HPDE6-E6E7 (cell line): ENCODE results near the gene EPB41L2.

ENCODE experiments used
- DNase-seq: peaks from one replicate; pipeline ENCODE4 v3.0.0; 2011; ENCODE audit warnings: missing footprints; ENCODE audit errors: extremely low spot score

Gene EPB41L2

DNA sequence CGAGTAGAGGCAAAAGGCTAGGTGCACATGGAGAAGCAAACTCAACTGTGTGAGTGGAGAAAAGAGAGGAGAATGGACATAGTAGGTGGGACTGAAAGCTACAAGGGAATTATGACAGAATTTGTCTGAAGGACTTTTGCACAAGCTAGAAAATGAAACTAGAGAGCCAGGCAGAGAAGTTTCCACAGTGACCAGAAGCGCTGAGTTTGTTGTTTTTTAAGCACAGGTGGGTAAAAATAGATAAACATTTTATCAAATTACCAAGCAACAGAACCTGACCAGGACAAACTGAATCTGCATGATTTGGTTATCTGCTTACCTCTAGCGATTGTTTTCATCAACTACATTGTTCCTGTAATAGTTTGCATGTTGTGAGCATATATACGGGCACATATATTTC, 197.3 kb downstream of the EPB41L2 start:
- DNase-seq: no peak

DNA sequence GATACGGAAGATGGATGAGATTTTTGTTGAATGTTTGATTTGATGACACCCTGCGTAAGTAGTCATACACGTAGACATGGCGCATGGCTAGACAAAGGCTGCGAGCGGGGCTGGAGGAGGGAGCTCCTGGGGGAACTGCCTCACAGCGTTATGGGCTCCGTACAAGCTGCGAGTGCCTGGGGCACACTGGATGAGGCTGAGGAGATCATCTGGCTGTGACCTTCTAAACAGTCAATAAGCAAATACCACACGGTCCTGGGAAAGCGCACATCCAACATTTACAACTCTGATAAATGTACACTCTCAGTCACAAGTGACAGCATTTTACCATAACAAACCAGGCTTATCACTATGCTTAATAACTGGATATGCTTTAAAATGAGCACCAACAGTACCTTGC, 198.7 kb downstream of the EPB41L2 start:
- no peak for DNase-seq

DNA sequence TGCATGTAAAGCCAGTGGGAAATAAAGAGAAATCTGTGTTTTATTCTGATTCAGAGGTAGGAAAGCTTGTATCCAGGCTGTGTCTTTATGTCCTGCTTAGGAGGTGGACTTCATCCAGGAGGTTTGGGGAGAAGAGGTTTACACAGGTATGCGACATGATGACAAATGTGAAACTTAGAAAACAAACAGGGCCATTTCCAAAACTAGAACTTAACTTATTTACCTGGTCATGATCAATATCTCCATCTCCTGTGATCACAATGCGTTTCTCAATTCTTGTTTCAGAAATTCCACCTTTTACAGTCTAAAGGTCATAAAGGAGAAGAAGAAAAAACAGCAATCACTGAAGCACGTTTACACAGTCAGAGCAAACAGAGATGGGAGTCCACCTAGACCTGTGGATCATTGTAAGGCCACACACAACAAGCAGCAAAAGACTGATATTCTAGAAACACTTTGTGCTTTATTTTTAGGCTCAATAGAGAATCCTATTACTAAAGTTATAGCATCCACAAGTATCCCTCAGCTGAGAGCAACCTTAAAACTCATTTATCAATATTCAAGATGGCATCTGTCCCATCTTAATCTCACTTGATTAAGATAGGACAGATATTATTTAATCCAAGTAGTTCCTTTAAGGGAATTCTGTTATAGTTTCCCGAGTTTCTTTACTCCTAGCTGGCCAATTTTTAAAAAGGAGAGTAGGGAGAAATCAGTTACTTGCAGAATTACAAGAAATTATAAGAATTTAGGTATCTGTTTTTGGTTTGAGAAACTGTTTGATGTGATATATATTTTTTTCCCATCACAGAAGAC, 199.4 kb downstream of the EPB41L2 start:
- DNase-seq: no peak

DNA sequence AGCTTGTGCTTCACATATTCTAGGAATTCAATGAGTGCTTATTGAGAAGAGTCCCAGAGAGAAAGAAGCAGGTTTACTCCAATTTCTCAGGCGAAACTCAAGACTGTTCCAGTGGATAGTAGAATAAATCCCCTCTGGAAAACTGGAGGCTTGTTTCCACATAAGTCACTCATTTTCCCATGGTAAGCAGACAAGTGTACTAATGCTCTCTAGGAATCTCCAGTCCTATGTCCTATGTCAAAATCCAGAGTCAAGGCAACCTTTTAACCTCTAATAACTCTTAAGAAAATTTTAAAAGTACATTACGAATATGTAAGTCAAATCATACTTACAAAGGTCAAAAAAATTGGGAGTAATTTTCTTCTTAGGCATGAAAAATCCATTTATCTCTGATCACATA, 200.7 kb downstream of the EPB41L2 start:
- no peak for DNase-seq

DNA sequence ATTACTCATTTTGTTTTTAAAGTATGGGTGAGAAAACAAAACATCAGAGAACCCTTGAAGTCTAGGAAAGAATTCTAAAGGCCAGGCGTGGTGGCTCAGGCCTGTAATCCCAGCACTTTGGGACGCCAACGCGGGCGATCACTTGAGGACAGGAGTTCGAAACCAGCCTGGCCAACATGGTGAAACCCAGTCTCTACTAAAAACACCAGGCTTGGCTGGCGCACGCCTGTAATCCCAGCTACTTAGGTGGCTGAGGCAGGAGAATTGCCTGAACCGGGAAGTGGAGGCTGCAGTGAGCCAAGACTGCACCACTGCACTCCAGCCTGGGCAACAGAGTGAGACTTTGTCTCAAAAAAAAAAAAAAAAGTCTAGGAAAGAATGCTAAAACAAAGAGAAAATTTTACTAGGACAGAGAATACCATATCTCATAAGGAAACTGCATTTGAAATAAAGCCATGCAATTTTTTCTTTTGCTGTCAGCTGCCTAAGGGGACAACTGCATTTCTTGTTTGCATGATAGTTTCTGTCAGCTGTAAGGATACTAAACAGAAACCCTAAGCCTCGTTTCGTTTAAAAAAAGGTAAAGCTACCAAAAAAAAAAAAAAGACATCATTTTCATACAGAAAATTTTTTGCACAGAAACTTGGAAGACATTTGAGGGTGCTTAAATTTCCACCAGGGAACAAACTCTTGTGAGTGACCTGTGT, 203.7 kb downstream of the EPB41L2 start:
- DNase-seq: no peak

DNA sequence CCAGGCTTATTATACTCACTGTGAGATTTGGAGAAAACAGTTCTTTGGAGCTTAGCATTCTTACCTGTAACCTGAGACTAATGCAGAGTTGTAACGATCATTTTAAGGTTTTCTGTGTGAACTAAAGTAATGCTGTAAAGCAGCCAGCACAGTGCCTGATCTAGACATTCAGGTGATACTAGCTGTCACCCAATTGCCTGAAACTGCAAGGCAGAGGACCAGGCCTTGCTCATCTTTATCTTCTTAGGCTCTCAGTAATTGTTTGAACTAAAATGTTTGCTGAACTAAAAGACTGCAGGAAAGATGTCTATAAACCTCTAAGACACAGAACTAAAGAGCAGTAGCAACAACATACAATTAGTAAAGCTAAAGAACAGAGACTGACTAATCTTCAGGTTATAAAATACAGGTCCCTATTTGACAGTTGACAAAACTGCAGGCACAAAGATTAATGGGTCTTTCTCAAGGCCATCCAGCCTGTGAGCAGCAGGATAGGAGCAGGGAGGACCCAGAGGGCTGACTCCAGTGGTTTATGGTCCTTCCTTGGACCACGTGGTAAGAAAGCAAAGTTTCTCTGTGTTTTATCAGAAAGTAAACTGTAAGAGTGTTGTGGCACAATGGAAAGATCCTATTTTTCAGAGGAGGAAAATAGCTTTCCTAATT, 204.4 kb downstream of the EPB41L2 start:
- no peak for DNase-seq

DNA sequence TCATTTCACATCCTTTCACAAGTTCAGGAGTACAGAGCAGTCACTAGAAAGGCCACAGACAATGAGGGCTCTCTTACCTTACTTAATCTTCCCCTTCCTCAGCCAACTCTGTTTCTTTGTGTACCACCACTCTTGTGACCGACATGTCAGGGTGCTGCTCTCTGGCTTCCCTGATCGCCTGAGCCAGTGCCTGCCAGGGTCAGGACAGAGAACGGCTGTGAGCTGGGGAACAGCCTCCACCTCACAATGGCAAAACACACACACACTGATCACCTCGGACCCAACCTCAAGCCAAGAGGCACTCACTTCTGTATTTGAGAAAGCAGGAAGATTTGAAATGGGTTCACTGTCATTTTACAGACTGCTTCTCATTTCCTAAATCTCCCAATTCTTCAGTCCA, 205.0 kb downstream of the EPB41L2 start:
- DNase-seq: no peak

DNA sequence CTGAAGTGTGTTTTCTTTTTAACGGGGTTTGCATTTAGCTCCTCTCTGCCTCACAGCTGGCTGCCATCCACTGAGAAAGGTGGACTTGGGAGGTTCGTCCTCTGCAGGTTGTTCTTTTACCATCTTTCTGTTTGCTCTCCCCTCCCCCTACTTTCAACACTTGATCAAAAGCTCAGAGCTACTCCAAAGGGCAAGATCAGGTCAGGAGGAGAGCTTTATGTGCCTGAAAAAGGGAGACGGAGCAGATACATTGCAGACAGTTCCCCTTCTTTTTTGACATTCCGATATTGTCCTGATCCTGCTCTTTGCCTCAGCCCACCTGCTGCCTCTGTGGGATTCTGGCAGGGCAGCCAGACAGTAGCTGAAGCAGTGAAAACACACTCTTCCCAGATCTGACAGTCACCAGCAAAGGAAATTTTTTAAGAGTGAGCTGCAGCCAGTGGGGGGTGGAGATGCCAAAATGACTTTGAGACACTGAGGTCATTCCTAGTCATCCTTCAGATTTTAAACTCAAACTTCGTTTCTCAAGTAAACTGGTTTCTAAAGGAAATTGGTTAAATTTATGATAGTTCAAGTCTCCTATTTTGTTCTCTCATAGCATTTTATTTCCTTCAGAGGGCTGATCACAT, 209.4 kb downstream of the EPB41L2 start:
- no peak for DNase-seq

DNA sequence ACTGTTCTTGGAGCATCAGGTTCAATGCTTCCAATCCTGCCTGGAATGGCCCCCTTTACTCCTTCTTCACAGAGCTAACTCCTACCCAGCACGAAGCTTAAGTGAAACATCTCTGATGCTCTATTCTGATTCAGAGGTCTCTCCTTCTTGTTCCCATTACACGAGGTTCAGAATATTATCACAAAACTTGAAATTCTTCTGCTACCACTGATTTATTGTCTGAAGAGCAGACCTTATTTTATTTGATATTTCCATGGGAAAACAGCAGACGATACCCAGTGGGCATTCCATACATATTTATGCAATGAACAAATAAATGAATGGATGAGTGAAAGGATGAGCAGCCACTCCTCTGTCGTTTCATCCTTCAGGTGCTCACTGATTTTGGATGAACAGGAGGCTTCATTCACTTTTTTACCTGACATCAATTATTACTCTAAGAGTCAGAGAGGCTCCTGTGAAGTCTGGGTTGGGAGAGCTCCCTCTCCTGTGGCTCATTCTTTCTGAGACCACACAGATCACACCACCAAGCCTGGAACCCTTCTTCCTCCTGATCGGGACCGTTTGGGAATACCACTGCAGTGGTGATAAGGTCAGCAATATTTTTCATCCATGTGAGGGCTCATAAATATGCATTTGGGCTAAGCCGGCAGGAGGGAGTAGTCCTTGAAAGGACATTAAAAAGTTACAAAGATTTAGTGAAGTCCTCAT, 210.0 kb downstream of the EPB41L2 start:
- no peak for DNase-seq

DNA sequence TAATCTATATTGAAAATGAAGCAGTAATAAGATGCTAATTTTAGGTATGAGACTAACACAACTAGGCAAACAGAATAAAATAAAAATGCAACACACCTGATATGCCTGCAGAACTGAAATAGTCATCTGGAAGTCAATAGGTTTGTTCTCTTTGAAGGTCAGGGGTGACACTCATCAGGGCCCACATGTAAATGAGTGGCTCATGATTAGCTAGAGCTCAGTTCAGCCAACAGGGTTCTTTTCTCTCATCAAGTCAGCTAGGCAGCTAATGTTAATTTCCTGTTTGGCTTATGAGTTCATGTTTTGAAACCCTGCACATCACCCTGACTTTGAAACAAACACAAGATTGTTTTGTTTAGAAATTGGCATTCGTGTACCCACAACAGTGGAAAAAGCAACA, 212.0 kb downstream of the EPB41L2 start:
- no peak for DNase-seq

DNA sequence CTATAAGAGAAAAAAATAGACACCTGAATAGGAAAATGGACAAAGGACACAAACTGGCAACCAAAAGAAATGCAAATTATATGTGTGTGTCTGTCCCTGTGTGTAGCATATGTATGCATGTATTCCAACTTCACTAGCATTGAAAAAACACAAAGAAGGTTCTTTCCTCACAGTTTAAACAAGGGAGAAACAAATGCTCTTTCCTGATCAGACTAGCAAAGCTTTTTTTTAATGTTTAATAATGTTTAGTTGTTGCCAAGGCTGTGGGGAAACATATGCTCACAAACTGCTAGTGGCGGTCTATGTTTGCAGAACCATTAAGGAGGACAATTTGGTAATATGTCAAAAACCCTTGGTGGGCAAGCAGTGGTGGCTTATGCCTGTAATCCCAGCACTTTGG, 213.5 kb downstream of the EPB41L2 start:
- no peak for DNase-seq

DNA sequence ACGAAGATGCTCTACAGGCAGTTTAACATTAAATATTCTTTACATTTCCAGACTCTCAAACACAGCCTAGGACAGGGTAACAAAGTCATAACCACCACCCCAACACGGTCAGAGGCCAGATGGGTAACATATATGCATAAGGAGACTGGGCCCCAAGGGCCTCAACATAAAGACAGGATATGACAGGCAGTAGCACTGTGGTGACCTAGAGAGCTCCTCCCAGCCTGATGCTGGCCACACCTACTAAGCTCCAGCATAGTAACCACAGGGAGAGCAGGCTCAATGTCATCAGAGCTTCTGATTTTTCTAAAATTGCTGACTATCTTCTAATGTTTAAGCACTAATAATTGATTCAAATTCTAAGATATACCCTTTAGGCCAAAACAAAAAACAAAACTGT, 214.1 kb downstream of the EPB41L2 start:
- peak; percentile 3 for DNase-seq

DNA sequence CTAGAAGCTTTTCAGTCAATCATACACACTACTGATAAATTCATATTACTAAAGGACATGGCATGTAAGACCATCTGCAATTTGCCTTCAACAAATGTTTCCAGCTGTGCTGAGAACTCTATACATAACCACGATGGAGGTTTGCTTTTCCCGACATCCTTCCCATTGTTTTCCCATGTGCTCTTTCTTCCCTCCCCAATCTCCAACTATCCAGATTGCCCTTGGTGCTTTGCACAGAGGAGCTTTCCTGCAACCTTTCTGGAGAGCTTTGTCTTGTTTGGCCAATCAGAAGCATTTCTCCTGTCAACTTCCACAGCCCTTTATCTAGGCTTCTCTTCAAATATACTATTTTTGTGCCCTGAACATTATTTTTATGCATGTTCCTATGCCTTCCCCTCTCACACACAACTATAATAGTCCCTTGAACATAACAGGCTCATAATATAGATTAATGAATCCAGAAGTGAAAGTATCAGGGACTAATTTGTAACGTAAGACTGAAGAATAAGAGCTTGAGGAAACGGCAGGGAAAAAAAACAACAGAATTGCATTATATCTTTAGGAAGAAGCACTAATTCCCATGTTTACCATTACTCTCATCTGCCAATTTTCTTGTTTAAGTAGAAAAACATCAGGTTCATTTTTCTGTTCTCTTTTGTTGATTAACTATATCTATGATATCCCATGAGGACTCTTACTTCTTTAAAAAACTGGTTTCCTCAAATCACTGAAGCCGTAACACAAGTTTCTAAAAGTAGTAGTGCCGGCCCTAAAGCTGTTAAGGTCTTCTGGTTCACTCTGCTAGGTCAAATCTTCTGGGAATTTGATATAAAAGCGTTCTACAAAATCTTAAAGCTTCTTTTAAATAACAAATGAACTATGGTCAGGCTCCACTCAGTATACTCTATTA, 215.8 kb downstream of the EPB41L2 start:
- no peak for DNase-seq

DNA sequence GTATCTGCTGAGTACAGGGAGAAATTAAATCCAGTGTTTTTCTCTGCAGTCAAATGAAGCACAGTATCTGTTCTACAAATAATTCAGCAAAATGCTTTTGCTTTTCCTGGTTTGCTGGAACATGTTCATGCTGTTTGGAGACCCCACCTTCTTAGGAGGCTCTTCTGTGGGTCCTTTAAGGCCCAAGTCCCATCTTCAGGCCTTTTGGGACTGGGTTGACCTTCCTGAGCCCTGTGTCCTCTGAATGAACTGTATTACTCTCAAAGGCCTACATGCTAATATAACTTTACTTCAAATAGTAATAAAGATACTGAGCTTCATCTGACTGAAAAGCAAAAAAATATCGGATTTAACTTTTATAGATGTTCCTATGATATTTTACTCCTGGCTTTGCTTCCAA, 216.5 kb downstream of the EPB41L2 start:
- no peak for DNase-seq

DNA sequence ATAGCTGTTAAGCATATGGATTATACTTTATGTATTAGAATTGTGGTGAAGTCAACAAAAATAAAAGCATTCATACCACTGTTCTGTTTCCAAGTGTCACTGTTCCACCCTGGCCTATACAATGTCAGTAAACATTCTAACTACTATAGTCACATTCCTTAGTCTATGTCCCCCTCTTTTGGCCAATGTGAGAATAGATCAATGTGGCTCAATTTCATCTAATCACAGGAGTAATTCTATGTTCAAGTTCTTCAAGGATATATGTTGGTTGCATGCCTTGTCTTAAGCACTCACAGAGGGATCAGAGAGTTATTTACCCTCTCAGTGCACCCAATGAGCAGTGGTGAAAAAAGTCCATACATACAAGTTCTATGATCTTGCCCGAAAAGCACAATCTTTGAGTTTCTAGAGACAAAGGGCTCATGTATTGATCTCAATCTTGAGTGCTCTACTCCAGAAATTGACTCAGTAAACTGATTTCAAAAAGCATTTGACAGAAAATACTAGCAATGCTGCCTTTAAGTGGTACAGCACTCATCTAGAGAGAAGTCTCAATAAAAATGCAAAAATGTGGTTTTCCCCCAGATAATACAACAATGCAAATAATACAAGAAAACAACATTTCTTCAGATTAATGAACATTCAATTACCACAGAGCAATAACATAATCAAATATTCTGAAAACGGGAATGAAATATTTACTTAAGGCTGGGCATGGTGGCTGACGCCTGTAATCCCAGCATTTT, 219.3 kb downstream of the EPB41L2 start:
- DNase-seq: peak; percentile 31

DNA sequence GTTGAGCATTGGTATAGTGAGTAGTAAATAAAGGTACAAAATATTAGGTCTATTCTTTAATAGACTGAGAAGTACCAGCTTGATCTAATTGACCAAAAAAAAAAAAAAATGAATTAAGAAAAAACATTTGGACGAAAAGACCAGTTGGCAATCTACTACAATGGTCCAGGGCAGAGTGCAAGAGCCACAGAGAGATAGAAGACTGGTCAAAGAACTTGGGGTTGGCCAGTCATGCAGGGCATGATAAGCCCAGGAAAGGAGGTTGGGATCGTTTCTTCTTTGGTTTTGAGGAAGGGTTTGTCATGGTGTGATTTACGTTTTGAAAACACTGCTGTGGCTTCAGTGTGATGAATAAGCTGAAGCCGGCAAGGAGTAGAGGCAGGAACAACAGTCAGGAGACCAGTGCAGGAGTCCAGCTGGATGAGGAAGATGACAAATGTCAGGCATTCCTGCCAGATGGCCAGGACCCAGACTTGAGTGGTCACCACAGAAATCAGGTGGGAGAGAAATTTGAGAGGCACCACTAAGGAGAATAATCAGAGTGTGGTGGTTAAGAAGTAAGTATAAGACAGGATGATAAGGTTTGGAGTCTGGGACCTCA, 221.8 kb downstream of the EPB41L2 start:
- no peak for DNase-seq

DNA sequence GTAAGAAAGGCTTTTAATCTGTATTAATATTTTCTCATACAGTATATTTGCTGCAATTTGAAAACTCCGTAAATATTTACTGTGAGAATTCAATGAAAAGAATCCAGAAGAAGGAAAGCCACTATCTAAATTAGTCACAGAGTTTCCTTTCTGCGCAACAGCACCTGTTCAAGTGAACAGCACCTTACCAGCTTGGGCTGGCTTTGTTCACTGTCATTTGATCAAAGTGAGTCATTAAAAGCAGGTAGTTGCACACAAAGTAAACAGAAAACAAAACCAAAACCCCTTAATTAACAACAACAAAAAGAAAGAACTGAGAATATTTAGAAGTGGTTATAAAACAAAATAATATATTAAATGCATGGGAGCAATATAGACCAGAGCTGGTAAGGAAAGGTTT, 223.0 kb downstream of the EPB41L2 start:
- no peak for DNase-seq

DNA sequence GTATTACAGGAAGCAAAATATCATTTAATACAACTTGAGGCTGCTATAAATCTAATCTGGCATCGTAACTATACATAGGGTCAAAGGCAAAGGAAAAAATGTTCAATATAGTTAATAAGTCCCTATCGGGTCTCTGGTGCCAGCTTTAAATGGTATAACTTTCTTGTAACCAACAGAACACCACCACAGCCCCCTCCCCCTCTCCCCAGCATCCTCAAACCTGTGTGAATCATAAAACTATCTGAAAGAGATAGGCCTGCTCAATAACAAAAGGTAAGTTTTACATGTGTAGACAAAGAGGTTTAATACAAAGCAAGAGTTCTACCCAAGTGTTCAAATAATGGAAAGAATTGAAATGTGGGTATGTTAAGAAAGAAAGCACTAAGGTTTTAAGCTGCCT, 223.7 kb downstream of the EPB41L2 start:
- no peak for DNase-seq

DNA sequence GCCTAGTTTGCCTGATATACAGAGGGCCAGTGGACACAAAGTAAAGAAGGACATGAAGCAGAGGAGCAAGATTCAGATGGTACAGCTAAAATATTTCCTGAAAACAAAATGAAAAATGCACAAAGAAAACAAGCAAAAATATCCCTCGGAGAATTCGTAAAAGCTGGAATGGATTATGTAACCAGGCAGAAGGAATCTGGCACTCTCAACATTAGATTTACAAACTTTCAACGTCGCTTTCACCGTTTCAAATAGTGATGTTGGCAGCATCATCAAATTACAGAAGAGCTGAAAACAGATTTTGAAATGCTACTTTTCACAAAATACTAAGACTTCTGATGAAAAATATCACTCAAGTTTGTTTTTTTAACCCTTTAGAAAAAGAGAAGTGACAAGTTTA, 224.1 kb downstream of the EPB41L2 start:
- DNase-seq: no peak
